ELR (cell line): Measurements from ENCODE around the gene SOX6.
"Not testable (repeated sequence)": the region's sequence is repeated elsewhere in the genome, so short reads cannot be mapped to it uniquely, and the experiment has no call there.

Source experiments
- DNase-seq: peaks from one replicate; pipeline ENCODE4 v3.0.0-alpha.2; 2015; ENCODE audit warnings: low read depth

Gene SOX6

DNA sequence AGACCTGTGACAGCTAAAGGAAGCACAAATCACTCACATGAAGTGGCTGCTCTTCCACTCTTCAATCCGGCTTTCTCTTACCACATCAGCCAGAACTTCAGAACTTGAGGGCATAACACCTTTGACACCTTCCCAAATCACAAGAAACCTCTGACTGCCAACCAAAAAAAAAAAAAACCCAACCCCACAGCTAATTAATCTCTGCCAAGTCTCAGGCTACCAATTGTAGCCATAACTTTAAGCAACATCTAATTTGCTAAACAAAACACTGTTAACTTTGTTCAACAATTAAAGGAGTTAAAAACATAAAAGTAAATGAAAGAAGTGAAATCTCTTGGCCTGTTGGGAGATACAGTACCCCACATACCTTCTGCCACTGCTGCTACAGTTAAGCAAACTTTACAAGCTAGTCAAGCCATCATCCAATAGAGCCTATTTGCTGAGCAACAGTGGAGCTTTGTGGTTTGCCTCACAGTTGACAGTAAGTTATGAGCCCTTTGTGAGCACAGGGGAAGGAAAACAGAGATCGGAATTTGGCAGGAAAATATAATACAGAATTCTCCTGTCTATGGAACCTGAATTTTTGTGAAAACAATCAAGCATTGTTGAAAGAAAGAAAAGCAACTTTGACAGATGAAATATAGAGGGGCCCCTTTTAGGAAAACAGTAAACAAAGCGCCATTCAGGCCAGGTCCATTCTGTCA, at the start of gene SOX6:
Gene SOX6, minus strand, starts transcription at position 490 of the 704 bp plus-strand sequence. CDS start 15,298 bp downstream, outside the sequence.
- no peak for DNase-seq

GRCh38 chr11:16404781-16405285, 48.5 kb upstream of the SOX6 start:
- no peak for DNase-seq

- no peak for DNase-seq
Observed at GRCh38 chr11:16403851-16404250, 47.5 kb upstream of the SOX6 start.

DNA sequence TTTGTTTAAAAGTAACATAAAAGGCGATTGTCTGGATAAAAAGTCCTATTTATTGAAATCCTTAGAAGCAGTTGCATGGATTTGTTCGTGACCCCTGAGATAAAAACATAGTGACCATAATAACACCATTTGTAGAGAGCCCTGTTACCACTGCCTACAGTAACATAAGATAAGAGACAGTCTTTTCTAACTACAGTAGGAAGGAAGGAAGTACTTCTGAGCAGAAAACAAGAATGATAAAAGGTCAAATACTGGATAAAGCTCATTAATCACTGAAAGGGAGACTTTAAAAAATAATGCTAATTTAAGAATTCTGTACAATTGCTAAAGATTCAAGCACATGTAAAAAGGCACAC, 47.1 kb upstream of the SOX6 start:
- no peak for DNase-seq

DNA sequence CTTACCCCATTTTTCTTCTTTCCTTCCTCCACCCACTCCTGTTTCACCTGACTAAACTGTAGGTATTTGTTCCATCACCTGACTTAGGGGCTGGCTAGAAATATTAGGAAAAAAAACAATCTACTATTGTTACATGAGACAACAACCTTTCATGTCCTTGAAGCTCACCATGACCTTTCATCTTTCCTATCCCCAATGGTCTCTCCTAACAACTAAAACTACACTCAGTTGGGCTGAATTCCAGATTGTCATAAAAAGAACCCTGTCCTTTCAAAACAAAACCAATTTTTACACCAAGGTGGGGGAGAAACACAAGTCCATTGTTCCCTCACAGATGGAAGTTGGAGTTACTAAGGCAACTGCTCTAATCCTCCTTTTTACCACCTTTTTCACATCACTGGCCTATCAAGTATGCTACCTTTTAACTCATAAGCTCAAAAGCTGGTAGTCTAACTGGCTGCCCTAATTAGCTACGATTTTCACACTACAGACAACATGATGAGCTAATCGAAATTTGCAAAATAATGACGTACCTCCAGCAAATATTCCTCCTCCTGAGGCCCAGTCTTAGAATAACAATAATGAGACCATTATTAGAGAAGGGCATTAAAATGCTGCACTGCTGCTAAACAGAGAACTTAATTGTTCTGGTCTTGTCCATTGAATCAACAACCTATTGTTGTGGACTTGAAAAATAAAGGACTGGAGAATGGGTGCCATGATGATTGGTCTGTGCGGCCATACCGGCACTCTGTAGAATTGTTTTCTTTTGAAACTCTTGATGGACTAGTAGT, 46.5 kb upstream of the SOX6 start:
- no peak for DNase-seq

DNA sequence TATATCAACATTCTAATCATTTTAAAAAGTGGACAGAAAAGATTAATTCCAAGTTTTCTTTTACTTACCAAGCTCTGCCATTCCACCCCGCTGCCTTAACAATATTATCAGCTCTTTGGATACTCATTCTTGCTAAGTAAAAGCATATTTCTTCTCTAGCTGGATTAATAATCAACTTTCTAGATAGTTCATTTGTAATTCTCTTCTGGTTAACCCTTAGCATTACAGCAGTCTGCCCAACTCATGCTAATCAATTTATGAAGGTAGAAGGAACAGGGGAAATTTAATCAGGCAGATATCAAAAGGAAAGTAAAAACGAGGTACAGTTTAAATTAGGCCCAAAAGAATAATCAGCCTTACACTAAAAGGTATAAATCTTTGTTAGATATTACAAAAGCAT, 41.0 kb upstream of the SOX6 start:
- no peak for DNase-seq

GRCh38 chr11:16395601-16396000, 39.3 kb upstream of the SOX6 start:
- no peak for DNase-seq

DNA sequence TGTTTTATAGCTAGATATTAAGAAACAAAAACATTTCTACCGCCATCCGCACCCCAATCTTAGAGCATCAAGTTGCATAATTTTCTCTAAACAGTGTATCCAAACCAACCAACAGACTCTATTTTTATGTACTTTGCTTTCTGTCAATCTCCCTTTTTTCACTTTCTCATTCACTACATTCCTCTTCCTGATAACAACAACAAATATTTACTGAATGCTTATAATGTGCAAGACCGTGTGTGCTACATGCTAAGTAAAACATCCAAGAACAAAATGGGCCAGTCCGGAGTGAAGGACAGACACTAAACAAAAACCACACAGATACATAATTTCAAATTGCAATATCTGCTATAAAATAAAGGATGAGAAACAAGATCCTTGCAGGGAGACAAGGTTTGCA, 38.6 kb upstream of the SOX6 start:
- no peak for DNase-seq

- DNase-seq, result no peak
Observed at GRCh38 chr11:16393340-16393739, 37.0 kb upstream of the SOX6 start.

- no peak for DNase-seq
Observed at GRCh38 chr11:16392616-16393015, 36.3 kb upstream of the SOX6 start.

DNA sequence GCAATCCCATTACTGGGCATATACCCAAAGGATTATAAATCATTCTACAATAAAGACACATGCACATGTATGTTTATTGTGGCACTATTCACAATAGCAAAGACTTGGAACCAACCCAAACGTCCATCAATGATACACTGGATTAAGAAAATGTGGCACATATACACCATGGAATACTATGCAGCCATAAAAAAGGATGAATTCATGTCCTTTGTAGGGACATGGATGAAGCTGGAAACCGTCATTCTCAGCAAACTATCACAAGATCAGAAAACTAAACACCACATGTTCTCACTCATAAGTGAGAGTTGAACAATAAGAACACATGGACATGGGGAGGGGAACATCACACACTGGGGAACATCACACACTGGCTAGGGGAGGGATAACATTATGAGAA, 34.5 kb upstream of the SOX6 start:
- DNase-seq, result not testable (repeated sequence)

DNA sequence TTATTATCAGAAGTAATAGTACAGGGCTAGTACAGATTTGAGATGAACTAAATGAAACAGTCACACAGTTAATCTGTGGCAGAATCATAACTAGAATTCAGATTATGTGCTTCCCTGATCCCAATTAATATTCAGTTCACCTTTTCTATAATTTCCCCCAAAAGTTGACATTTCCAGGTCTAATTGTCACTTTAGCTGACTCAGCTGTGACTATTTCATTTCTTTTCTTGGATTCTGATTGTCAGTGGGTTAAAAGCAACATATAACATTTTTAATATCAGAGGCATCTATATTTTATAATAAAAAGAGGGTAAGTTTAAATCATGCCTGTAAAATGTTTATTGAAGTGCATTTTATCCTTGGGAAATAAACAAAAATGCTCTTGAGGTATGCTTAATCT, 28.8 kb upstream of the SOX6 start:
- DNase-seq, result no peak

- DNase-seq, result no peak
Observed at GRCh38 chr11:16382638-16383380, 26.5 kb upstream of the SOX6 start.

DNA sequence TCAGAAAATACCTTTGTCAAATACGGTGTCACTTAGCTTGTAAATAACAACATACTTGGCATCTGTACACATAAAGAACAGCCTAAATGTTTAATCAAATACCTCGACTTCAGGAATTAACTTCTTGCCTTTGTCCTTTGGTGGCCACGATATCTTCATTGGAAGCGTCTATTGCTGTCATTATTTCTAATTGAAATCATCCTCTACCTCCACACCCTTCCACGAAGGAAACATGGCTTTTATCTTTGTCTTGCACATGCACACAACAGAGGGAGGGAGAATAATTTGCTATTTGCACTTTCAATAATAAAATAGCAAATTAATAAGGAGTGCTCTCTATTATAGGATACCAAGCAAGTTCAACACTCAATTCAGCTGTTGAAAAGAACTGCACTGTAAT, 25.8 kb upstream of the SOX6 start:
- DNase-seq, result no peak

GRCh38 chr11:16380941-16381568, 24.7 kb upstream of the SOX6 start:
- DNase-seq, result no peak

DNA sequence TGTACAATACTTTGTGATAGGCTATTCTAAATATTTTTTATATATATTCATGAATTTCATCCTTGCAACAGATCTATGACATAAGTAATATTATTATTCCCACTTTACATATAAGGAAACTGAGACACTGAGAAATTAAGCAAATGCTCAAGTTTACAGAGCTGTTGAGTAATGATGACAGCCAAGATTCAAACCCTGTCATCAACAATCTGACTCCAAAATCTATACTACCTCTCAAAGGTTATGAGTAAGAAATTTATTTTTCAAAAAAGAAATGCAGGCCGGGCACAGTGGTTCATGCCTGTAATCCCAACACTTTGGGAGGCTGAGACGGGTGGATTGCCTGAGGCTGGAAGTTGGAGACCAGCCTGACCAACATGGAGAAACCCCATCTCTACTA, 22.6 kb upstream of the SOX6 start:
- DNase-seq, result no peak

GRCh38 chr11:16377746-16378145, 21.4 kb upstream of the SOX6 start:
- no peak for DNase-seq

DNA sequence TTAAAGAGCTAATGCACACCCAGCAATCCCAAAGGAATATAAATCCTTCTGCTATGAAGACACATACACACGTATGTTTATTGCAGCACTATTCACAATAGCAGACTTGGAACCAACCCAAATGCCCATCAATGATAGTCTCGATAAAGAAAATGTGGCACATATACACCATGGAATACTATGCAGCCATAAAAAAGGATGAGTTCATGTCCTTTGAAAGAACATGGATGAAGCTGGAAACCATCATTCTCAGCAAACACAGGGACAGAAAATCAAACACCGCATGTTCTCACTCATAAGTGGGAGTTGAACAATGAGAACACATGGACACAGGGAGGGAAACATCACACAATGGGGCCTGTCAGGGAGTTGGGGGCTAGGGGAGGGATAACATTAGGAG, 19.3 kb upstream of the SOX6 start:
- not testable (repeated sequence) for DNase-seq

GRCh38 chr11:16373768-16374167, 17.4 kb upstream of the SOX6 start:
- DNase-seq, result no peak

GRCh38 chr11:16372355-16372754, 16.0 kb upstream of the SOX6 start:
- DNase-seq, result no peak

- no peak for DNase-seq
Observed at GRCh38 chr11:16367252-16367651, 10.9 kb upstream of the SOX6 start.

- DNase-seq, result no peak
Observed at GRCh38 chr11:16365581-16366228, 9.4 kb upstream of the SOX6 start.
